HG03575 (cell line): Measurements from ENCODE around the gene ENDOD1.

Experiments
- ATAC-seq: cut with Tn5 transposase; IDR thresholded peaks from one replicate; pipeline ENCODE4 v1.9.1; 2021; ENCODE audit not compliant: unreplicated experiment, insufficient number of reproducible peaks, low FRiP score; ENCODE audit errors: extremely low read depth

ENDOD1 gene

GRCh38 chr11:95074792-95075563 lies 14.7 kb upstream of the ENDOD1 start:
- ATAC-seq, result no peak

DNA sequence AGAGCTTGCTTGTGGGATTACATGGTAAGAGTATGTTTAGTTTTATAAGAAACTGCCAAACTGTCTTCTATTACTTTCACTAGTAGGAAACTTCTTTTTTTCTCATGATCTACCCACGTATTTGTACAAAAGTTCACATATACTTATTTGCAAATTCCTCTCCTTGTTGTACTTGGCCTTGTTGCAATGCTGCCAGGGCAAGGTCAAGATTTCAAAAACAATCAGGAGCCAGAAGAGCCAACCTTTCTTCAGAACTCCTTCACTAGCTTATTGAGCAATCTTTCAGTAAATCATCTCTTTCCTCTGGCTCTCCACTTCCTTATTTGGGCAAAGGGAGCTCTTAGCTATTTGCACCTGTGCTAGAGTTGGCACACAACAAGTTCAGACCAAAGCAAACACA lies 13.2 kb upstream of the ENDOD1 start:
- ATAC-seq, result no peak

- ATAC-seq, result no peak
These were observed 12.7 kb upstream of the ENDOD1 start for GRCh38 chr11:95076981-95077380.

DNA sequence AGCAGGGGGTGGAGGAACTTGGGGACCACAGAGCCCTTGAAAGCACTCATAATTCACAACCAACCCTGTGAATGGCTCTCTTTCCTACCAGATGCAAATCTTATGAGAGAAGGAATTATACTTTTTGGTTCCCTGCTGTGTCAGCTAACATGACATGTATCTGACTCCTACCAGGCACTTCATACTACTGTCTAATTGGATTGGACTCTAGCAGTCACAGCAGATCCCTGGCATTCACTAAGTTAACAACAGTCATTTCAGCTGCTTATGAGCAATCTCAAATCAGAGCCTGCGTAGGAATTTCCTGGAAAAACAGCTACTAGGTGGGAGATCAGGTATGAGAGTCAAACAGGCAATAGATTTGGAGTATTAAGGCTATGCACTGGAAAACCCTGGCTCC lies 11.1 kb upstream of the ENDOD1 start:
- ATAC-seq, result no peak

- ATAC-seq, result no peak
These were observed 8.6 kb upstream of the ENDOD1 start for GRCh38 chr11:95081010-95081409.

- no peak for ATAC-seq
These were observed 8.2 kb upstream of the ENDOD1 start for GRCh38 chr11:95081412-95081811.

DNA sequence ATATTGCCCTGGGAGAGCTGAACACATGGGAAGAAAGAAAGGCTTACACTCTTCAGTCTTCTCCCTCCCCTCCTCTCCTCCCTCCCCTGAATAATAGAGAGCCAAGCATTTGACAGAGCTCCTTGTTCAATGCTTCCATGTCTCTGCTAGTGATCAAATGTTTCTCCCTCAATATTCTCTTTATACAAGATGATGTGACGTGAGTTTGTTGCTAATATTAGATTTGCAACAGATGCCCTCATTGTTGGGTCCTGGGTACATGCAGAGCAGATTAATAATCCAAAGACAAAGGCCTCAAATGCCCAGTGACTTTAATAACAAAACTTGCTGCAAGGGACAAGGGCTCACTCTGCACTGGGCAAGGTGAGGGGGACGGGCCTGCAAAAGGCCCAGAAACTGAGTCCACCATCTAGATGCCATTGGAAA lies 7.1 kb upstream of the ENDOD1 start:
- no peak for ATAC-seq

DNA sequence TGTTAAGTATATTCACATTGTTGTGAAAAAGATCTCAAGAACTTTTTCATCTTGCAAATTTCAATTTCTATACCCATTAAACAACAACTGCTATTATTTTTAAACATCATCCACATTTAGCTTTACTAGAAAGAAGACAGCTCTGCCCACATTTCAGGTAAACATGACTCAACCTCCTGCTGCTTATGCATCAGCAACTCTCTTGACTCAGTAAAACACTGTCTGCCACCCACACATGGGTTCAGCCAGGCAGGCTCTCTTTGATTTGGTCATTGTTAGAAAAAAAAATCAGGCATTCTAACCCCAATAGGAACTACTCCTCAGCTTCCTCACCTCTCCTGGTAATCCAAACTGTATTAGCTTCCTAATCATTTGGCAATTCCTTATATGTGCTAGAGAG lies 5.1 kb upstream of the ENDOD1 start:
- ATAC-seq, result peak; percentile 45

DNA sequence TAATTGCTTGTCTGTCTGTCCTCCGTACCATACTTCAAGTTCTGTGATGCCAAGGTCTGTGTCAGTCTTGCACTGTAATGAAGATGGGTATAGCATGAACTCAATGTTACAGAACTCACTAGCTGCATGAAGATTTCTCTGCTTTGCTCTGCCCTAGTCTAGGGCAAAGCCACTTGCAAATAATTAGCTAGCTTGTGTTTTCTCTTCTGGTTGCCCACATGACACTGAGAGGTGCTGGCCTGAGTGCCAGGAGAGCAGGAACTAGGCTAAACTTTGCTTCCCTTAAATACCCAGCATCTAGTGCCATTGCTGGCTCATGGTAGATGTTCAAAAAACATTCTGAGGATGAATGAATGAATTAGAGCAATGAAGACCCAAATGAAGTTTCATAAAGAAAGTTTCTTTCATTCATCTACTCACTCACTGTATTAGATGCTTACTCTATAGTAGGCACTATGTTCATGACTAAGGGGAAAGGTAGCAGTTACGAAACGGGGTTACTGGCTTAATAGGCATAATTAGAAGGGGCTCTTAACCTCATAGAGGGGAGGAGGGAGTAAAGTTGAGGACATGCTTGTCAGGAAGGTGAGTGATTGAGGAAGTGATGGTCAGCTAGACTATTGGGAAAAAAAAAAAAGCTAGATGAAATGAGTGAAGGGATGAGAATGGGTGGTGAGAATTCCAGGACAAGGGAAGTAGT lies 4.4 kb upstream of the ENDOD1 start:
- ATAC-seq, result no peak

GRCh38 chr11:95086151-95086550 lies 3.5 kb upstream of the ENDOD1 start:
- no peak for ATAC-seq

GRCh38 chr11:95086836-95087570 lies 2.6 kb upstream of the ENDOD1 start:
- ATAC-seq, result no peak

DNA sequence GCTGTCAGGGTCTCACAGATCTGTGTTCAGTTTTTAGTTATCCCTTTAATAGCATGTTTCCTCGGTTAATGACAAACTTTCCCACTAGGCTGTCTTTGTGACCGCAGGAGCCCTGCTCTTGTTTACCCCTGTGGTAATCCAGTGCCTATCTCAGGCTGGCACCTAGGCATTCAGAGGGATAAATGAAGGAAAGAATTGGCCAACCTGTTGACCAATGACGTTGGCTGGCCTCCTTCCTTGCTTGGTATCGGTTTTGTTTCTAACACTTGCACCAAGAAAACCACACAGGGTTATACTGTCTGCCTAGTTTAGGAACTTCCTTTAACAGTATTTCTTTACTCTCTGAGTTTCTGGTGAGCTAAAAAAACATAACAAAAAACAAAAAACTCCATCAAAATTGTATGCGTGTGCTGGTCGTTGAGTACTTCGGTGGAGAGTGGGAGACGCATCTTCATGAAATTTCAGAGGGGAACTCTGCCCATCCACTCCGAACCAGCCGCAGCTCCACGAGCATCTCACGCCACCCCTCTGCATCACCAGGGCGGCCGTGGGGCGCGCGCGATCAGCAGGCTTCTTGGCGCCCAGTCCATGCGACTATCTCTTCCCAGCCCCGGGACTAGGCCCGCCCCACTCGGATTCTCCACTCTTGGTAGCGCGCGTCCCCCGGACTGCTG lies 563 bp upstream of the ENDOD1 start:
- ATAC-seq, result peak; percentile 16

- ATAC-seq, result no peak
These were observed 2.1 kb downstream of the ENDOD1 start for GRCh38 chr11:95091663-95092180.

GRCh38 chr11:95092549-95093324 lies 3.1 kb downstream of the ENDOD1 start:
- ATAC-seq, result no peak

GRCh38 chr11:95093548-95093947 lies 3.9 kb downstream of the ENDOD1 start:
- no peak for ATAC-seq

GRCh38 chr11:95095858-95096587 lies 6.4 kb downstream of the ENDOD1 start:
- peak; percentile 80 for ATAC-seq

GRCh38 chr11:95097209-95097608 lies 7.6 kb downstream of the ENDOD1 start:
- ATAC-seq, result no peak

DNA sequence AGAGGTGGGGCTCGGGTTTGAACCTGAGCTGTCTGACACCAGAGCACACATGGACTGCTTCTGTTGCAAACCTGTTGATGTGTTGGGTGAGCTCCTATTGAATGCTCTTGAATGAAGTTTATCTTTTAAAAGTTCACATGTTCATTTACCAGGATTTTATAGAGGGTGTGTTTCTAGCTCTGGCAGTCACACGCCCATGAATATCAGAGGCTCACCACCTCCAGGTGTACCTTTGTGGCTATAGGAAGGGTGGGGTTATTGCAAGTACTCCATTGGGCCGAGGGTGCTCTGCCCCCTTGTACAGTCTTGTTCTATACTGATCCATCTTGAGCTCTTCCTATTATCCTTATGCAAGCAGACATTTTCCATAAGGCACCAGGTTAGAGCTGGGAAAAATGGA lies 9.2 kb downstream of the ENDOD1 start:
- ATAC-seq, result no peak
